GM12891 (cell line): Measurements from ENCODE around the gene JUN.
A peak's percentile ranks its signal among the peaks of the same experiment; 100 is the strongest.

ENCODE experiments used
- DNase-seq: peaks from one replicate; pipeline ENCODE4 v3.0.0; 2011; ENCODE audit warnings: low spot score; ENCODE audit not compliant: insufficient read length
- FAIRE-seq: peaks from 2 replicates; lab custom pipeline; 2011; peaks lifted over from hg19 to GRCh38; lab: Jason Lieb, UNC
- PAX5 ChIP-seq: IDR thresholded peaks from 2 replicates; pipeline ENCODE4 v1.6.1; 2011; ENCODE audit warnings: low read length, moderate library complexity, mild to moderate bottlenecking; ENCODE audit not compliant: insufficient read depth, severe bottlenecking
- POLR2A ChIP-seq: IDR thresholded peaks from 2 replicates; pipeline ENCODE4 v1.6.1; 2011; ENCODE audit warnings: low read depth, low read length, control low read depth
- POLR2AphosphoS5 ChIP-seq: IDR thresholded peaks from 2 replicates; pipeline ENCODE4 v1.6.1; 2011; ENCODE audit warnings: low read depth, low read length, control low read depth
- POU2F2 ChIP-seq: IDR thresholded peaks from 2 replicates; pipeline ENCODE4 v1.6.1; 2011; ENCODE audit warnings: low read depth, mild to moderate bottlenecking, control low read depth, low read length, moderate library complexity
- SPI1 ChIP-seq: IDR thresholded peaks from 2 replicates; pipeline ENCODE4 v1.6.1; 2011; ENCODE audit warnings: low read depth, low read length, control low read depth
- TAF1 ChIP-seq: IDR thresholded peaks from 2 replicates; pipeline ENCODE4 v1.6.1; 2011; ENCODE audit warnings: low read depth, low read length, control low read depth

JUN gene

GRCh38 chr1:58765006-58765405, 18.8 kb downstream of the JUN start:
- TF ChIP-seq SPI1 = no peak
- no peak for DNase-seq
- FAIRE-seq = no peak

GRCh38 chr1:58764294-58764978, 19.4 kb downstream of the JUN start:
- DNase-seq (no peak), FAIRE-seq (no peak)
- no peak for TF ChIP-seq PAX5
- no peak for TF ChIP-seq SPI1
- TF ChIP-seq POLR2AphosphoS5 = no peak
- TF ChIP-seq TAF1 = no peak

DNA sequence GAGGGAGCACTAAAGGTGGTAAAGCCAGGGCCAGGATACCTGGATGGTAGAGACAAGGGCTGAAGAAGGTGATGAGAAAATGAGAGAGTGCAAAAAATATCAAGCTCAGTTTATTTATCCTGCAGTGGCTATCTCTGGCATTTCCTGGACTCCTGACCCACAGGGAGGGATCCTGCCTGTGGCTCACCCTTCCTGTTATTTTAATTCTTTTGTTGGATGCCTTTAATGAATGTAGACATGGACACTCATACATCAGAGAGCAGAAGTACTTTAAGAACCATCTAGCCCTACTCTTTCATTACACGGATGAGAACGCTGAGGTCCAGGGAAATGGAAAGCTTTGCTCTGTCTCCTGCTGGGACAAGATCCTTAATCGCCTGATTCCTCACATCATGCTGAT, 20.6 kb downstream of the JUN start:
- FAIRE-seq (no peak), DNase-seq (no peak)
- no peak for TF ChIP-seq POU2F2
- no peak for TF ChIP-seq POLR2A
- no peak for TF ChIP-seq POLR2AphosphoS5
- no peak for TF ChIP-seq SPI1
- TF ChIP-seq PAX5 = no peak
- no peak for TF ChIP-seq TAF1

DNA sequence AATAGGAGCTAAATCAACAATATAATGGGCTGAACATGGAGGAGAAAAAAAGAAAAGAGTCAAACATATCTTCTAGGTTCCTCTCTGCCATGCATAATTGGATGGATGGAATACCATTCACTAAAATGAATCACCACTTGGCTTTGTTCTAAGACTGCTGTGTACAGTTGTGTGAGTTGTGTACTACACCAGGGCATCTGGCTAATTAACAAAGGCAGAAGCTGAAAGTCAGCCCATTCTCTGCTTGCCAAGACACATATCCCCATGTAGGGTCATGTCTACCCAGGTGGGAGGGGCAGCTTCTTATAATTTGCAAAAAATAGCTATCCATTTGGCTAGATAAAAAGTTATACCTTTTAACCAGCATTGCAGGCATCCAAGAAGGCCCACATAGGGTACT, 21.0 kb downstream of the JUN start:
- TF ChIP-seq TAF1 (no peak), PAX5 (no peak), POLR2AphosphoS5 (no peak), POLR2A (no peak), SPI1 (no peak), POU2F2 (no peak)
- no peak for DNase-seq
- FAIRE-seq = no peak

GRCh38 chr1:58755468-58755872, 28.4 kb downstream of the JUN start:
- no peak for FAIRE-seq
- no peak for TF ChIP-seq PAX5
- TF ChIP-seq POLR2A = no peak
- TF ChIP-seq SPI1 = 0 out of 2 replicates have a peak, but pooled peaks have one; percentile 27
- peak; percentile 29 for DNase-seq

GRCh38 chr1:58754683-58755467, 29.0 kb downstream of the JUN start:
- FAIRE-seq = no peak
- DNase-seq = no peak
- TF ChIP-seq PAX5 = no peak
- no peak for TF ChIP-seq SPI1
- no peak for TF ChIP-seq POLR2AphosphoS5
- TF ChIP-seq TAF1 = no peak
- no peak for TF ChIP-seq POLR2A
- no peak for TF ChIP-seq POU2F2

DNA sequence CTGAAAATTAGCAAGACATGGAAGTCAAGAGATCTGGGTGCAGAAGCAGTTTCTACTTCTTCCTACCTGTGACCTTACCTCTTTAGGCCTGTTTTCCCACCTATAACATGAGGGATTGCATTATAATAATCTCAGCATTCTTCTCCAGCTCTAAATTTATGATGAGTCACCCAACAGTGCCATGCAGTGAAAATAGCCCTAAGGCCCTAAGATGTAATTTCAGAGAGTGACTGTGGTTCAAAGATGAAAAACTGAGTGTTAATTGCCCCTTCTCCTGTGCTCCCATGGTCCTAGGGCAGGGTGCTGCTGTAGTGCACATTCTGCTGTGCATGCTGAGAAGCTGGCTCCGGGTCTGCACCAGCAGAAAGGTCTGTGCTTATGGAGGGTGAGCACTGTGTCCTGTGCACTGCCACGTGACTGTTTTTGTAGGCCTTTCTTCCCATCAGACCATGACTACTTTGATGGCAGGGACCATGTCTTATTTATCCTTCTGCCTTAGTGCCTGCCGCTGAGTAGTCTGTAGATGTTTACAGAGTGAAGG, 29.7 kb downstream of the JUN start:
- DNase-seq = no peak
- FAIRE-seq = no peak
- TF ChIP-seq POLR2A (no peak), TAF1 (no peak), PAX5 (no peak), POLR2AphosphoS5 (no peak), SPI1 (no peak), POU2F2 (no peak)

GRCh38 chr1:58753431-58753866, 30.4 kb downstream of the JUN start:
- no peak for FAIRE-seq
- no peak for DNase-seq
- TF ChIP-seq TAF1 (no peak), POU2F2 (no peak), POLR2AphosphoS5 (no peak), SPI1 (no peak), PAX5 (no peak), POLR2A (no peak)

DNA sequence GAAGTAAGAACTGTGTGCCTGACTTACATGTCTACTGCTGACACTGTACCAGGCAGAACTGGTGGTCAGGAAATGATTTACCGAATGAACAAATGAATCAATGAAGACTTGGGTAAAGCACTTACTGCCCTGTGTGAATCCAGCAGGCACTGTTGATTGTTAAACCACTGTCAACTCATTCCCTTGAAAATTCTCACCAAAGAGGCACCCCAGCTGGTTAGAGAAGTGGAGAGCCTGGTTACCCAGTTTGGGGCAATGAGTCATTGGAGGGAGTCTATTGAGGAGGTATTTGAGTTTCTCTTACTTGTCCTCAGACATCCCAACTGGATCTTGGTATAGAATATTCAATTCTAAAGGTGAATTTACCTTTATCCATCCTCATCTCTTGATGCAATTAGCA, 34.2 kb downstream of the JUN start:
- FAIRE-seq (no peak), DNase-seq (no peak)
- TF ChIP-seq PAX5 (no peak), SPI1 (no peak), TAF1 (no peak), POLR2A (no peak), POU2F2 (no peak), POLR2AphosphoS5 (no peak)

GRCh38 chr1:58748666-58749065, 35.2 kb downstream of the JUN start:
- FAIRE-seq (no peak), DNase-seq (no peak)
- TF ChIP-seq PAX5 (no peak), POLR2A (no peak), POU2F2 (no peak), POLR2AphosphoS5 (no peak), SPI1 (no peak), TAF1 (no peak)

DNA sequence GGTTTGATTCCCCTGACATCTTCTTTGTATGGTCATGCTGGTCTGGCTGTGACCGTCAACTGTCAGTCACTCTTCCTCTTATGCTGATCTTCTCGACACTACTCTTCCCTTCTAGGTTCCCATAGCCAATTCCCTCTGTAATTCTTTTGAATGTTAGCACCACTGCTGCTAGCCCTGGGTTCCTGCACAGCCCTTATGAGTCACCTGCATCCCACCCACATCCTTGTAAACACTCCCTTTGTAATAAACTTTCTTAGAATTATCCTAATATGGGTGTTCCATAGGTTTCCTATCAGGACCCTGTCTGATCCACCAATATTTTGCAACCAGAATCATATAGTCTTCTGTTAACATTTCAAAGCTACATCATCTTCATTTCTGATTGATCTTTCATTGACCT, 37.1 kb downstream of the JUN start:
- TF ChIP-seq POLR2AphosphoS5 = no peak
- no peak for TF ChIP-seq PAX5
- TF ChIP-seq POLR2A = no peak
- TF ChIP-seq POU2F2 = no peak
- no peak for TF ChIP-seq SPI1
- TF ChIP-seq TAF1 = no peak
- no peak for DNase-seq
- FAIRE-seq = no peak
